ENCODE data around the gene PCAT6. TPM values are rescaled to one million over a fixed set of nuclear protein-coding genes. Genes with fewer than 3 reads are reported as not detected.

Gene PCAT6
- total and polyA plus RNA-seq, 2 of the 8 experiments (the other 6 are each of a cell fraction or from before 2014, with no cell fraction given) = 4.6 to 14.7 TPM

DNA sequence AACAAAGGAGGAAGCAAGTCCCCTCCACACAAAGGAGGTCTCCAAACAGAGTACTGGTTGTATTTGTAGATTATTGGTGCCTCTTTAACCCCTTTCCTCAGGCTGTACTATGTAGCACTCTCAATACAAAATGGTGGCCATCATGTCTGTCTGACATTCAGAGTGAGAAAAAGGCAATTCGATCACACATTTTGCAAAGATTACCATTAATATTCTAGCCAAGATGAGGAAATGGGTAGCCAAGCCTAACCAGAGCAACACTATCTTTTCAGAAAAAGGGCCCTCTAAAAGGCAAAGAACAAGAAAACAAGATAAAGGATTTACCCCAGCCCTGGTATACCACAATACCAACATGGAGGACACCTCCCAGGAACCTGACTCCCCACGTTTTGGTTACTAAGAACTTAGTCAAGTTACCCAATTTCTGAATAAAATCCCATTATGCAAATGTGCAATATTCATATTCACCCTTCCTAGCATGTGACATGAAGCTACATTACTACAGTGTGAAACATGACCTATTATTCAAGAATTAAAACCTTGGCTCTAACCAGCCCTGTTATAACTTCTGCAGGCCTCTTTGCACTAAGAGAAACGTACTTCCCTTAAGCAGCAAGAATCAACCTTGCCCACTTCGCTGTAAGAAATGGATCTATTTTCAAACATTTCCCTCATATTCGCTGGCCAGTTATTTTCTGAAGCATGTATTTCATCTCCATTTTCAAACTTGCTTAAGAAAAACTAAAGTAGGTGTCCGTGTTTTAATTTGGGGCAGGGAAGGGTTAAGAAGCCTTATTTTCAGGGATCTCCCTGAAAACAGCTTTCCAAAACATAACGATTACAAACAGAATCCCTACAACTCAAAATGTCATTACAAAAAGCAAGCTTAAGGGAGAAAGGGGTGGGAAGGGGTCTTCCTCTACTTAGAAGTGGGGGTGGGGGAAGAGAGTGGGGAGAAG, 4.6 kb upstream of the PCAT6 start:
- Histone ChIP-seq H3K4me1 (replicated peaks in 1 of 4; ENCODE audit: control insufficient read depth in 3 of 4, insufficient read depth in 4 of 4, low read length in 3 of 4) (peaks cover 4 to 11% (median 7%) of the 10 kb centered on the region in 4 experiments; a peak in 6 of 7 replicates), H4K20me1 (replicated peaks in 1 of 2; ENCODE audit: control insufficient read depth in 1 of 2, insufficient read depth in 2 of 2, low read length in 2 of 2) (peaks cover 4 to 13% of the 10 kb centered on the region in 2 experiments)
- FAIRE-seq = no peak

More for the DNA sequence above, 4.6 kb upstream of the PCAT6 start:
- Histone ChIP-seq H3K36me3 (ENCODE audit: control insufficient read depth in 2 of 4, insufficient read depth in 4 of 4, low read length in 3 of 4) (no peaks in the 10 kb centered on the region), H3K56ac (replicated peaks; ENCODE audit: insufficient read length, low read depth, low read length) (no peak overlapping the region), H3K4me2 (ENCODE audit: insufficient read depth in 1 of 2, low read depth in 2 of 2, low read length in 2 of 2) (peak overlapping the region; percentile 52 to 70), H3K79me1 (ENCODE audit: low read depth, low read length) (no peaks in the 10 kb centered on the region), H2BK20ac (ENCODE audit: low read length) (no peak overlapping the region), H3K79me2 (ENCODE audit: control insufficient read depth in 1 of 2, insufficient read depth in 2 of 2, low read length in 2 of 2) (peaks cover 51 to 80% of the 10 kb centered on the region in 2 experiments), H3K9ac (replicated peaks in 1 of 4; ENCODE audit: extremely low read depth in 1 of 4, low read depth in 3 of 4, low read length in 3 of 4) (peak overlapping the region; percentile 10 to 84 (median 76)), H4K5ac (ENCODE audit: insufficient read length, low read depth, low read length) (no peak overlapping the region), H3K18ac (ENCODE audit: extremely low read depth, low read length) (no peak overlapping the region), H2AFZ (ENCODE audit: low read length) (no peak overlapping the region), H3K27me3 (replicated peaks in 1 of 4; ENCODE audit: control insufficient read depth in 3 of 4, extremely low read depth in 1 of 4, insufficient read depth in 3 of 4, low read length in 3 of 4) (peaks cover 0 to 5% (median 0%) of the 10 kb centered on the region in 4 experiments; a peak in 2 of 7 replicates), H3K23ac (ENCODE audit: insufficient read length) (no peak overlapping the region), H3K23me2 (ENCODE audit: low read depth, low read length) (peaks cover 7% of the 10 kb centered on the region), H2AK5ac (ENCODE audit: low read depth, low read length) (no peak overlapping the region), H2BK120ac (replicated peaks; ENCODE audit: low read depth, low read length) (no peak overlapping the region), H2BK15ac (ENCODE audit: low read length) (no peak overlapping the region), H4K91ac (replicated peaks; ENCODE audit: insufficient read length, low read length) (no peak overlapping the region), H2BK5ac (ENCODE audit: low read depth, low read length) (0 out of 2 replicates have a peak overlapping the region, but pooled peaks have one; percentile 80), H3K9me3 (ENCODE audit: insufficient read depth in 2 of 2, low read depth in 1 of 2, low read length in 1 of 2) (no peaks in the 10 kb centered on the region), H3K14ac (ENCODE audit: insufficient read length) (no peak overlapping the region), H3K4me3 (ENCODE audit: extremely low read depth in 1 of 4, insufficient read depth in 2 of 4, low read depth in 3 of 4, low read length in 4 of 4) (peak overlapping the region; percentile 86 to 96 (median 89)), H4K8ac (ENCODE audit: extremely low read depth, insufficient read depth, low read length) (no peak overlapping the region), H3K27ac (ENCODE audit: low read depth, low read length) (peak overlapping the region; percentile 64), H3K4ac (replicated peaks; ENCODE audit: insufficient read length, low read depth, low read length) (no peak overlapping the region), H2BK12ac (ENCODE audit: low read depth, low read length) (no peak overlapping the region)
- POLR2A ChIA-PET (ENCODE audit: partially characterized antibody) = interaction anchor here (0.7 to 2.2 kb wide), 10 partner anchors 9 to 54 kb away, joined by 3 to 12 read pairs (median 5); no protein-coding TSS in a partner anchor
- TF ChIP-seq YY1 (IDR thresholded peaks at IDR 0.05; ENCODE audit: low read depth, low read length) = peak; percentile 88
- TF ChIP-seq TAF1 (IDR thresholded peaks at IDR 0.05; ENCODE audit: low read depth, low read length) = no peak
- peak in 1 of 2 experiments; percentile 19; a peak in 1 of 3 replicates for TF ChIP-seq POLR2A (IDR thresholded peaks at IDR 0.05; ENCODE audit: control extremely low read depth in 1 of 2, low read depth in 2 of 2, low read length in 2 of 2)
- TF ChIP-seq KDM4A (IDR thresholded peaks at IDR 0.05; ENCODE audit: low read depth, low read length, severe bottlenecking) = no peak
- no peak for TF ChIP-seq EGR1 (IDR thresholded peaks at IDR 0.05; ENCODE audit: borderline replicate concordance, low read depth, low read length)
- TF ChIP-seq NRF1 (IDR thresholded peaks at IDR 0.05; ENCODE audit: low read depth, low read length) = no peak
- WGBS, 2 experiments (ENCODE audit: extremely low coverage in 1 of 2, insufficient coverage in 1 of 2, insufficient read length in 1 of 2, insufficient replicate concordance in 2 of 2, low coverage in 1 of 2, low lambda C conversion rate in 2 of 2, missing lambda C conversion rate in 1 of 2) = 12% methylated on average over 7 of the region's 7 CpGs; no CpG with 5 or more reads in 1 of the 2 experiments
- no peak for DNase-seq (ENCODE audit: low read depth in 1 of 2, low spot score in 2 of 2)
- CTCF ChIA-PET (ENCODE audit: partially characterized antibody) = interaction anchor here (0.6 to 1.5 kb wide), 5 partner anchors 10 to 193 kb away, joined by 3 to 6 read pairs (median 3); no protein-coding TSS in a partner anchor
